Measurements from ENCODE around the gene ELL2.

DNA sequence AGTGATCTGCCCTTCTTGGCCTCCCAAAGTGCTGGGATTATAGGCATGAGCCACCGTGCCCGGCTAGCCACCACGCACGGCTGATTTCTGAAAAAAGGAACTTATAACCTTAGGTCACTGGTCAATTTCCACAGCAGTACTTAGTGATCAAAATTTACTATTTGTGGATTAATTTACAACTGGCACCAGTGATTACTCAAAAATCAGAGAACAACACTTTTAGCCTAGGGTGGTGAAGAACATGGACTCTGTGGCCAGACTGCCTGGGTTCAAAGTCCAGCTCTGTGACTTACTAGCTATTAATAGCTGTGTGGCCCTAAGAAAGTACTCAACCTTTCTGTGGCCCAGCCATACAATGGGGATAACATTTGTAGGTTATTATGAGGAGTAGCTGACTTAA lies 88.3 kb downstream of the ELL2 start:
- TF ChIP-seq, protein P1, sequence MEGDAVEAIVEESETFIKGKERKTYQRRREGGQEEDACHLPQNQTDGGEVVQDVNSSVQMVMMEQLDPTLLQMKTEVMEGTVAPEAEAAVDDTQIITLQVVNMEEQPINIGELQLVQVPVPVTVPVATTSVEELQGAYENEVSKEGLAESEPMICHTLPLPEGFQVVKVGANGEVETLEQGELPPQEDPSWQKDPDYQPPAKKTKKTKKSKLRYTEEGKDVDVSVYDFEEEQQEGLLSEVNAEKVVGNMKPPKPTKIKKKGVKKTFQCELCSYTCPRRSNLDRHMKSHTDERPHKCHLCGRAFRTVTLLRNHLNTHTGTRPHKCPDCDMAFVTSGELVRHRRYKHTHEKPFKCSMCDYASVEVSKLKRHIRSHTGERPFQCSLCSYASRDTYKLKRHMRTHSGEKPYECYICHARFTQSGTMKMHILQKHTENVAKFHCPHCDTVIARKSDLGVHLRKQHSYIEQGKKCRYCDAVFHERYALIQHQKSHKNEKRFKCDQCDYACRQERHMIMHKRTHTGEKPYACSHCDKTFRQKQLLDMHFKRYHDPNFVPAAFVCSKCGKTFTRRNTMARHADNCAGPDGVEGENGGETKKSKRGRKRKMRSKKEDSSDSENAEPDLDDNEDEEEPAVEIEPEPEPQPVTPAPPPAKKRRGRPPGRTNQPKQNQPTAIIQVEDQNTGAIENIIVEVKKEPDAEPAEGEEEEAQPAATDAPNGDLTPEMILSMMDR (IDR thresholded peaks at IDR 0.05) = no peak
- TF ChIP-seq ZFX (IDR thresholded peaks at IDR 0.05; ENCODE audit: borderline replicate concordance) = no peak

All from 22Rv1 (cell line).